Head of caudate nucleus (tissue), 42 donors: ENCODE data around the gene ZMYM3.
A peak's percentile ranks its signal among the peaks of the same experiment; 100 is the strongest.
"Not testable (repeated sequence)": the region's sequence is repeated elsewhere in the genome, so short reads cannot be mapped to it uniquely, and the experiment has no call there.

Experiments
- DNase-seq, 42 donors: peaks; one replicate each; pipeline versions ENCODE4 v3.0.0 to v3.0.0-alpha.2; 2020 to 2021; ENCODE audit warnings: mixed read lengths in 7 of 42
- intact Hi-C: fragments of 100-400 bp; cut with DNase I; formaldehyde crosslinking; loops from one replicate; pipeline ENCODE4 v1.15.0; 2022

Gene ZMYM3

GRCh38 chrX:71254092-71254963 lies at the start of gene ZMYM3:
Gene ZMYM3, minus strand, starts transcription at chrX:71254140. Its CDS starts 885 bp downstream, at chrX:71253255.
- DNase-seq = peak; percentile 68 to 93 (median 88)
- intact Hi-C loops = no loop called here

GRCh38 chrX:71302461-71303213 lies 48.7 kb upstream of the ZMYM3 start:
- intact Hi-C loops = no loop called here
- DNase-seq = no peak

GRCh38 chrX:71301195-71301924 lies 47.4 kb upstream of the ZMYM3 start, which contains the start of gene ITGB1BP2:
Gene ITGB1BP2, plus strand, starts transcription at chrX:71301750. Its CDS starts 57 bp downstream, at chrX:71301807.
- DNase-seq = peak in 4 of 42 donors; percentile 0 to 36 (median 8)
- intact Hi-C loops = no loop called here

- DNase-seq, intact Hi-C loops: not testable (repeated sequence)
Observed at GRCh38 chrX:71300495-71300894, 46.6 kb upstream of the ZMYM3 start.

GRCh38 chrX:71300064-71300463 lies 46.1 kb upstream of the ZMYM3 start:
- intact Hi-C loops, DNase-seq: not testable (repeated sequence)

- no peak for DNase-seq
- intact Hi-C loops = no loop called here
Observed at GRCh38 chrX:71298119-71298518, 44.2 kb upstream of the ZMYM3 start.

GRCh38 chrX:71296806-71297205 lies 42.9 kb upstream of the ZMYM3 start:
- no peak for DNase-seq
- intact Hi-C loops = no loop called here

GRCh38 chrX:71292669-71293365 lies 38.9 kb upstream of the ZMYM3 start:
- DNase-seq = no peak
- intact Hi-C loops = no loop called here

- DNase-seq = no peak
- intact Hi-C loops = no loop called here
Observed at GRCh38 chrX:71291381-71291780, 37.4 kb upstream of the ZMYM3 start.

GRCh38 chrX:71285929-71286328 lies 32.0 kb upstream of the ZMYM3 start:
- intact Hi-C loops = no loop called here
- DNase-seq = no peak

- intact Hi-C loops = no loop called here
- peak; percentile 69 to 96 (median 87) for DNase-seq
Observed at GRCh38 chrX:71283403-71284143, 29.6 kb upstream of the ZMYM3 start, which contains the start of gene NONO. Gene NONO, plus strand, starts transcription at chrX:71283635. Its CDS starts 7,003 bp downstream, at chrX:71290638.

- peak in 6 of 42 donors; percentile 0 to 51 (median 8) for DNase-seq
Observed at GRCh38 chrX:71282514-71283402, 28.8 kb upstream of the ZMYM3 start.

GRCh38 chrX:71281300-71281699 lies 27.4 kb upstream of the ZMYM3 start:
- DNase-seq = not testable (repeated sequence)

More at GRCh38 chrX:71282514-71283402, 28.8 kb upstream of the ZMYM3 start:
- intact Hi-C loops = no loop called here

GRCh38 chrX:71272313-71272712 lies 18.4 kb upstream of the ZMYM3 start:
- DNase-seq, intact Hi-C loops: not testable (repeated sequence)

More at GRCh38 chrX:71281300-71281699, 27.4 kb upstream of the ZMYM3 start:
- intact Hi-C loops = not testable (repeated sequence)

GRCh38 chrX:71269801-71270395 lies 16.0 kb upstream of the ZMYM3 start:
- DNase-seq = no peak
- intact Hi-C loops = no loop called here

GRCh38 chrX:71268624-71269023 lies 14.7 kb upstream of the ZMYM3 start:
- DNase-seq, intact Hi-C loops: not testable (repeated sequence)
